HepG2 (cell line): ENCODE results near the gene PKP3. TPM values are rescaled to one million over a fixed set of nuclear protein-coding genes. Genes with fewer than 3 reads are reported as not detected.

Experiments used
- ATAC-seq: fragments of 200-7000 bp; cut with Tn5 transposase; 3 replicates; pipeline ENCODE4 v1.9.1; 2020; ENCODE audit warnings: mild to moderate bottlenecking, moderate library complexity
- BruUV-seq: library from RNA; stranded (reverse); fragments of 400-500 nt; replicated peaks from 2 replicates; lab custom pipeline; 2021; lab: Mats Ljungman, UMichigan
- CTCF ChIA-PET: fragments of 300-600 bp; formaldehyde crosslinking; extraction: SDS; loops from one replicate; lab custom pipeline; 2021; ENCODE audit warnings: low total read pairs, inconsistent platforms, low intra/inter-chr PET ratio; lab: Yijun Ruan, JAX
- POLR2A ChIA-PET: fragments of 350-600 bp; sonication (Branson Sonifier 250); formaldehyde crosslinking; loops from one replicate; lab custom pipeline; 2020; ENCODE audit warnings: antibody characterized with exemption, inconsistent platforms; lab: Yijun Ruan, JAX
- DNase-seq: peaks from one replicate; pipeline ENCODE4 v3.0.0-alpha.2; 2015; ENCODE audit warnings: low spot score
- FAIRE-seq: peaks from 3 replicates; lab custom pipeline; 2011; peaks lifted over from hg19 to GRCh38; lab: Jason Lieb, UNC
- H2AFZ ChIP-seq: one replicate; pipeline ENCODE4 v1.6.1; 2011; ENCODE audit warnings: low read length, inconsistent platforms
- H3K27ac ChIP-seq: fragments of 300-600 bp; 3 replicates; pipeline ENCODE4 v1.8.0; 2011; ENCODE audit warnings: mixed run types, mild to moderate bottlenecking, mixed read lengths, low read length, inconsistent platforms; ENCODE audit not compliant: insufficient read depth; ENCODE audit errors: extremely low read length
- H3K27me3 ChIP-seq, 2 experiments: fragments of 200-600 bp in 1 of 2; 2 replicates in 1 of 2; 3 replicates in 1 of 2; pipeline versions ENCODE4 v1.6.0 to v1.8.0; 2011; ENCODE audit warnings: low read length in 2 of 2, mild to moderate bottlenecking in 2 of 2, moderate library complexity in 2 of 2, inconsistent platforms in 1 of 2; ENCODE audit not compliant: insufficient read depth in 2 of 2, control insufficient read depth in 1 of 2
- H3K36me3 ChIP-seq, 2 experiments: fragments of 200-600 bp in 1 of 2; replicated peaks in 1 of 2; 2 replicates in 1 of 2; 3 replicates in 1 of 2; pipeline versions ENCODE4 v1.5.1 to v1.8.0; 2011; ENCODE audit warnings: low read length in 2 of 2, inconsistent platforms in 1 of 2; ENCODE audit not compliant: insufficient read depth in 2 of 2, control insufficient read depth in 1 of 2
- H3K4me1 ChIP-seq: 2 replicates; pipeline ENCODE4 v1.5.1; 2012; ENCODE audit warnings: low read length, inconsistent platforms; ENCODE audit not compliant: insufficient read depth
- H3K4me2 ChIP-seq: 2 replicates; pipeline ENCODE4 v1.6.0; 2011; ENCODE audit warnings: low read depth, low read length, inconsistent platforms
- H3K4me3 ChIP-seq, 3 experiments: fragments of 200-600 bp in 1 of 3; sonication (generic), shearing (Covaris generic) in 1 of 3; replicated peaks in 1 of 3; 2 replicates each; pipeline ENCODE4 v1.5.1; 2011 to 2016; ENCODE audit warnings: low read length in 3 of 3, inconsistent platforms in 2 of 3, low read depth in 2 of 3, mild to moderate bottlenecking in 2 of 3, control low read depth in 1 of 3, mixed read lengths in 1 of 3; ENCODE audit not compliant: insufficient read depth in 1 of 3
- H3K79me2 ChIP-seq: one replicate; pipeline ENCODE4 v1.6.1; 2011; ENCODE audit warnings: low read length, inconsistent platforms; ENCODE audit not compliant: insufficient read depth
- H3K9ac ChIP-seq: 2 replicates; pipeline ENCODE4 v1.6.0; 2011; ENCODE audit warnings: mild to moderate bottlenecking, low read depth, low read length, inconsistent platforms; ENCODE audit not compliant: insufficient read depth
- H3K9me3 ChIP-seq: 2 replicates; pipeline ENCODE4 v1.5.1; 2012; ENCODE audit warnings: mild to moderate bottlenecking, low read length
- H4K20me1 ChIP-seq: 2 replicates; pipeline ENCODE4 v1.6.0; 2011; ENCODE audit warnings: inconsistent platforms, mild to moderate bottlenecking, low read length, moderate library complexity; ENCODE audit not compliant: insufficient read depth
- AGO2 ChIP-seq: fragments of 200-400 bp; formaldehyde crosslinking; optimal IDR thresholded peaks from 2 replicates; pipeline ENCODE3; 2017; ENCODE audit warnings: mild to moderate bottlenecking, low read depth, low read length, moderate library complexity
- HNRNPK ChIP-seq: fragments of 200-400 bp; formaldehyde crosslinking; IDR thresholded peaks from 2 replicates; pipeline ENCODE4 v1.6.1; 2018; ENCODE audit warnings: low read length, low read depth, moderate library complexity, mild to moderate bottlenecking; ENCODE audit not compliant: poor library complexity, severe bottlenecking
- KLF9 ChIP-seq: IDR thresholded peaks from 2 replicates; pipeline ENCODE4 v1.6.1; 2016; ENCODE audit warnings: low read depth
- MTF2 ChIP-seq: sonication (generic); formaldehyde crosslinking; IDR thresholded peaks from 2 replicates; pipeline ENCODE4 v1.5.0; 2020; ENCODE audit warnings: missing genetic modification reagents, borderline replicate concordance
- NFYB ChIP-seq: sonication (generic); formaldehyde crosslinking; IDR thresholded peaks from 2 replicates; pipeline ENCODE4 v1.4.0; 2020; ENCODE audit warnings: missing genetic modification reagents
- PCBP1 ChIP-seq: fragments of 200-400 bp; formaldehyde crosslinking; IDR thresholded peaks from 2 replicates; pipeline ENCODE4 v1.6.1; 2017; ENCODE audit warnings: mild to moderate bottlenecking, low read depth, low read length, borderline replicate concordance
- PCBP2 ChIP-seq: fragments of 200-400 bp; formaldehyde crosslinking; optimal IDR thresholded peaks from 2 replicates; pipeline ENCODE3; 2018; ENCODE audit warnings: low read length, low read depth; ENCODE audit not compliant: poor library complexity, severe bottlenecking
- RBFOX2 ChIP-seq: fragments of 200-400 bp; formaldehyde crosslinking; IDR thresholded peaks from 2 replicates; pipeline ENCODE4 v1.6.1; 2017; ENCODE audit warnings: low read depth, mild to moderate bottlenecking, low read length
- SALL2 ChIP-seq: sonication (generic); formaldehyde crosslinking; IDR thresholded peaks from 2 replicates; pipeline ENCODE4 v1.8.1; 2023; ENCODE audit warnings: mild to moderate bottlenecking, missing genetic modification reagents, inconsistent platforms
- UBTF ChIP-seq: sonication (generic); formaldehyde crosslinking; IDR thresholded peaks from 2 replicates; pipeline ENCODE4 v1.4.0; 2020; ENCODE audit warnings: mild to moderate bottlenecking, missing genetic modification reagents
- ZBTB38 ChIP-seq: sonication (generic); formaldehyde crosslinking; IDR thresholded peaks from 2 replicates; pipeline ENCODE4 v1.5.1; 2020; ENCODE audit warnings: mild to moderate bottlenecking, missing genetic modification reagents
- ZC3H13 ChIP-seq: sonication (generic); formaldehyde crosslinking; IDR thresholded peaks from 2 replicates; pipeline ENCODE4 v1.8.1; 2023; ENCODE audit warnings: mild to moderate bottlenecking, missing genetic modification reagents, moderate library complexity
- ZMAT3 ChIP-seq: sonication (generic); formaldehyde crosslinking; conservative IDR thresholded peaks from 2 replicates; pipeline ENCODE4 v1.7.0; 2021; ENCODE audit warnings: missing genetic modification reagents
- ZNF124 ChIP-seq: sonication (generic); formaldehyde crosslinking; IDR thresholded peaks from 2 replicates; pipeline ENCODE4 v1.4.0; 2020; ENCODE audit warnings: missing genetic modification reagents
- ZNF775 ChIP-seq: sonication (generic); formaldehyde crosslinking; IDR thresholded peaks from 2 replicates; pipeline ENCODE4 v1.4.0; 2020; ENCODE audit warnings: missing genetic modification reagents, mild to moderate bottlenecking, moderate library complexity, borderline replicate concordance
- ZNF781 ChIP-seq: sonication (generic); formaldehyde crosslinking; IDR thresholded peaks from 2 replicates; pipeline ENCODE4 v1.5.1; 2020; ENCODE audit warnings: borderline replicate concordance, mild to moderate bottlenecking, missing genetic modification reagents; ENCODE audit errors: not compliant biosample characterization
- WGBS: methylation state at CpG from one replicate; pipeline ENCODE4 v1.1.6; 2017; ENCODE audit warnings: low lambda C conversion rate; 5-methylcytosine and 5-hydroxymethylcytosine counted together
- in situ Hi-C: cut with HindIII; loops from 2 replicates; pipeline ENCODE4 v1.10.0; 2017; ENCODE audit warnings: low pct_unique_long_range_greater_than_20kb; ENCODE audit not compliant: extremely low pct_ligation_motif_present
- intact Hi-C: fragments of 100-400 bp; cut with micrococcal nuclease; formaldehyde crosslinking; loops from one replicate; pipeline ENCODE4 v1.10.0; 2022; ENCODE audit not compliant: unreplicated experiment
- polyA plus RNA-seq, 8 experiments: library from polyadenylated mRNA; depleted of rRNA in 3 of 8; stranded (reverse) in 7 of 8; unstranded in 1 of 8; fragments of >200 nt; fragmentation: Illumina TruSeq in 4 of 8; extraction: Trizol in 4 of 8; gene quantifications; 2 replicates each; pipeline versions ENCODE4 v1.2.1 to v1.2.3, GENCODE V29; 2011 to 2016; ENCODE audit warnings: low read depth in 4 of 8, missing spikeins in 1 of 8, mixed read lengths in 1 of 8; ENCODE audit not compliant: insufficient read depth in 1 of 8
- total RNA-seq, 5 experiments: library from RNA; depleted of rRNA; stranded (reverse); fragments of >200 nt; fragmentation: Illumina TruSeq; extraction: Trizol; gene quantifications; 2 replicates each; pipeline ENCODE4 v1.2.3, GENCODE V29; 2016; ENCODE audit warnings: low read depth in 1 of 5
- TF ChIP-seq, protein P1 (sequence below): sonication (generic); formaldehyde crosslinking; IDR thresholded peaks from 2 replicates; pipeline ENCODE4 v1.5.1; 2020; ENCODE audit warnings: mild to moderate bottlenecking, missing genetic modification reagents, moderate library complexity

Gene PKP3
- total and polyA plus RNA-seq, 2 of the 13 experiments (the other 11 are each of a cell fraction or from before 2014, with no cell fraction given), result 18.0 to 28.7 TPM

- Histone ChIP-seq H2AFZ (no peak overlapping the region), H3K4me3 (no peak overlapping the region), H3K4me2 (no peak overlapping the region), H3K27me3 (no peaks in the 10 kb centered on the region), H3K79me2 (no peaks in the 10 kb centered on the region), H3K9ac (no peak overlapping the region), H3K4me1 (peaks cover 41% of the 10 kb centered on the region), H3K27ac (no peak overlapping the region)
- intact Hi-C loops, result loop anchor here (2.0 kb wide), 1 partner anchor 17 kb away; no protein-coding TSS in a partner anchor
- ATAC-seq, result no peak
- WGBS, result 89% methylated on average over 21 of the region's 41 CpGs
- in situ Hi-C loops, result no loop called here
- CTCF ChIA-PET, result no interaction called here
- no peak for DNase-seq
- no TSS peak for BruUV-seq
- TF ChIP-seq AGO2, result peak; percentile 69
- TF ChIP-seq ZNF124 (CRISPR knock-in tag), result no peak
- no peak for TF ChIP-seq ZNF775 (CRISPR knock-in tag)
- 0 out of 2 replicates have a peak, but pooled peaks have one; percentile 27 for TF ChIP-seq RBFOX2
- TF ChIP-seq UBTF, result no peak
- TF ChIP-seq, protein P1, sequence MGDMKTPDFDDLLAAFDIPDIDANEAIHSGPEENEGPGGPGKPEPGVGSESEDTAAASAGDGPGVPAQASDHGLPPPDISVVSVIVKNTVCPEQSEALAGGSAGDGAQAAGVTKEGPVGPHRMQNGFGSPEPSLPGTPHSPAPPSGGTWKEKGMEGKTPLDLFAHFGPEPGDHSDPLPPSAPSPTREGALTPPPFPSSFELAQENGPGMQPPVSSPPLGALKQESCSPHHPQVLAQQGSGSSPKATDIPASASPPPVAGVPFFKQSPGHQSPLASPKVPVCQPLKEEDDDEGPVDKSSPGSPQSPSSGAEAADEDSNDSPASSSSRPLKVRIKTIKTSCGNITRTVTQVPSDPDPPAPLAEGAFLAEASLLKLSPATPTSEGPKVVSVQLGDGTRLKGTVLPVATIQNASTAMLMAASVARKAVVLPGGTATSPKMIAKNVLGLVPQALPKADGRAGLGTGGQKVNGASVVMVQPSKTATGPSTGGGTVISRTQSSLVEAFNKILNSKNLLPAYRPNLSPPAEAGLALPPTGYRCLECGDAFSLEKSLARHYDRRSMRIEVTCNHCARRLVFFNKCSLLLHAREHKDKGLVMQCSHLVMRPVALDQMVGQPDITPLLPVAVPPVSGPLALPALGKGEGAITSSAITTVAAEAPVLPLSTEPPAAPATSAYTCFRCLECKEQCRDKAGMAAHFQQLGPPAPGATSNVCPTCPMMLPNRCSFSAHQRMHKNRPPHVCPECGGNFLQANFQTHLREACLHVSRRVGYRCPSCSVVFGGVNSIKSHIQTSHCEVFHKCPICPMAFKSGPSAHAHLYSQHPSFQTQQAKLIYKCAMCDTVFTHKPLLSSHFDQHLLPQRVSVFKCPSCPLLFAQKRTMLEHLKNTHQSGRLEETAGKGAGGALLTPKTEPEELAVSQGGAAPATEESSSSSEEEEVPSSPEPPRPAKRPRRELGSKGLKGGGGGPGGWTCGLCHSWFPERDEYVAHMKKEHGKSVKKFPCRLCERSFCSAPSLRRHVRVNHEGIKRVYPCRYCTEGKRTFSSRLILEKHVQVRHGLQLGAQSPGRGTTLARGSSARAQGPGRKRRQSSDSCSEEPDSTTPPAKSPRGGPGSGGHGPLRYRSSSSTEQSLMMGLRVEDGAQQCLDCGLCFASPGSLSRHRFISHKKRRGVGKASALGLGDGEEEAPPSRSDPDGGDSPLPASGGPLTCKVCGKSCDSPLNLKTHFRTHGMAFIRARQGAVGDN (CRISPR knock-in tag), result 0 out of 2 replicates have a peak, but pooled peaks have one; percentile 13
- TF ChIP-seq PCBP1, result peak; percentile 81; the same call in 1 of the 2 replicates
- no peak for TF ChIP-seq MTF2 (CRISPR knock-in tag)
- no peak for TF ChIP-seq SALL2 (CRISPR knock-in tag)
- peak; percentile 27 for TF ChIP-seq PCBP2
- TF ChIP-seq ZMAT3 (CRISPR knock-in tag), result no peak
- TF ChIP-seq ZNF781, result no peak
- TF ChIP-seq NFYB (CRISPR knock-in tag), result no peak
- TF ChIP-seq KLF9 (CRISPR knock-in tag), result no peak
- TF ChIP-seq ZBTB38 (CRISPR knock-in tag), result peak; percentile 61
- peak; percentile 83 for TF ChIP-seq HNRNPK
- TF ChIP-seq ZC3H13, result no peak
- TF ChIP-seq, all 625 proteins: peak for 7
- Histone ChIP-seq H4K20me1 (0 out of 2 replicates have a peak, but pooled peaks cover 4% of the 10 kb centered on the region), H3K9me3 (no peaks in the 10 kb centered on the region), H3K36me3 (peaks cover 0 to 11% of the 10 kb centered on the region in 2 experiments; a peak in 3 of 5 replicates)
- POLR2A ChIA-PET, result no interaction called here
- FAIRE-seq, result no peak
These were observed 18.7 kb upstream of the PKP3 start for GRCh38 chr11:375065-376025.
